NCI-H82 treated with DMSO at 0.1 percent for 48 hours (cell line): ENCODE measurements around the gene CDK14.

ENCODE experiments used
- DNase-seq: peaks from one replicate; lab custom pipeline; 2025; ENCODE audit not compliant: unreplicated experiment; lab: John Stamatoyannopoulos, UW

The CDK14 gene

DNA sequence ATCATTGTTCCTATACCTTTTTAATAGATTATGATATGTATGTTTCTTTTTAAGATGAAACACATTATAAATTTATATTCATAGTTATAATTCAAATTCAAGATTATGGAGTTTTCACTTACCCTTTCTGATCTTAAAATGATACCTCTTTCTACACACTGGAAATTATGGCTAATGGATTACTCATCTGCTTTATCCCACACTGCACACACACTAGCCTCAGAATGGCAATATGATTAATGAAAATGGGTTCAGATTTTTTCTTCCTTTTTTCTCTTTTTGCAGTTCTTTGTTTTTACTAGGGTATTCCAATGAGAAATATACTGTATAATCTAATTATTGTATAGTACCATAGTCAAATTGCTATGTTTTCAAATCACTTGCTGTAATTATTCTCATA is 585.8 kb downstream of the CDK14 start:
- no peak for DNase-seq

DNA sequence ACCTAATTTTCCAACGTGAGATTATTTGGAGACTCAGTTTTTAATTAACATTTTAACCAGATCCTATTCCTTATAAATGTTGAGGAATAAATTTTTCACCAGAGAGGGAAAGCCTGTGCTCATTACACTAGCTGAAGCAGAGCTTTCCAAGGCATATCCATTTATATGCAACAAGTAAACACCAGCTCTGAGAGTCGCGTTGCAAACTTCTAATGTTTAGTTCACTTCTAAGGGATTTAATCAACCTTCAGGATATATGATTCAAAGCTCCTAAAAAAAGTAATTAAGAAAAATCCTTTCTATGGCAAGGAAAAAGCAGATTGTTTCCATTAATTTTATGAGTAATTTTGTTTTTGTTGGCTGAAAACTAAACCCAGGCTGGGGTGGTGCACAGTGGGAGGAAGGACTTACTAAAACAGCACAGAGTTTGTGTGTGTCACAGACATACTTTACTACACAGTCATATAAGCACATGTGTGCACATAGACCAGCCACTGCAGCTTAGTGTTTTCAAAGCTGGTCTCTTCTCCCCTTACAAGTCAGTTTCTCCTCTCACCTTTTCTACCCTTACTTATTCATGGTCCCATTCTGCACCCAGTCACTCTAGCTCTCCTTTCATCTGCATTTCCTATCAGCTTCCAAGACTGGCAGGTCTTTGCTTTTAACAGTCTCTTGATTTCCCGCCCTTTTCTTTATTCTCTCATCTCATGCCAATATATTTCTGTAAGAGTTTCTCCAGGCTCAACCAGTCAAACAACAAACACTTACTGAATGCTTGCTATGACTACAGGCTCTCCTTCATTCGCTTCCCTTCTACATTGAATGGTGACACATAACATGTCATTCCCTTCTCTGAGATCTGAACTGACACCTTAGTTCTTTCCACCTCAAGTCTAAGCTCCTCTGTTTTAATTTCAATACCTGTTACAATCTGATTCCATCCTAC is 587.0 kb downstream of the CDK14 start:
- DNase-seq: no peak

DNA sequence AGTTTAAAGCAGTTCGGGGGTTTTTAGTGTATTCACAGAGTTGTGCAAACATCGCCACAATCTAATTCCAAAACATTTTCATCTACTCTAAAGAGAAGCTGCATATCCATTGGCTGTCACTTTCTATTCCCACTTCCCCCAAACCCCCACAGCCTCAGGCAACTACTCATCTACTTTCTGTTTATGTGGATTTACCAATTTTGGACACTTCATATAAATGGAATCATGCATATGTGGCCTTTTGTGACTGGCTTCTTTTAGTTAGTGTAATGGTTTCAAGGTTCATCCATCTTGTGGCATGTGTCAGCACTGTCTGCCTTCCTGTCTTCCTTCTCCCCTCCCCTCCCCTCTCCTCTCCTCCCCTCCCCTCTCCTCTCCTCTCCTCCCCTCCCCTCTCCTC is 589.6 kb downstream of the CDK14 start:
- no peak for DNase-seq

DNA sequence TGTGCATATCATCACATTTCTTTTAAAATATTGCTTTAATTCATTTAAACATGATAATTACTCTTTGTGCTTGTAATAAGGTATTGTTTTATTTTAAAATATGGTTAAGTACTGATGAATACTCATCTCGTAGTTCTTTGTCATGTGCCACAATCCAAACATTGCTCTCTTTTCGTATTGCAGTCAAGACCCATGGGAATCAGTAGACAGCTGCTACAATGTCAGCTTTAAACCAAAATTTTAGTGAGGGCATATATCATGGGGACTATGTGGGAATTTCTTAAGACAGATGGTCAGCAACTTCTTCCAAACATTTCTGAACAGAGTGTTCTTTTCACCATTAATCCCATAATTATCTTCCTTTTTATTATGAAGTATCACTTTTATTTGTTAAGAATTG is 590.9 kb downstream of the CDK14 start:
- DNase-seq: no peak

DNA sequence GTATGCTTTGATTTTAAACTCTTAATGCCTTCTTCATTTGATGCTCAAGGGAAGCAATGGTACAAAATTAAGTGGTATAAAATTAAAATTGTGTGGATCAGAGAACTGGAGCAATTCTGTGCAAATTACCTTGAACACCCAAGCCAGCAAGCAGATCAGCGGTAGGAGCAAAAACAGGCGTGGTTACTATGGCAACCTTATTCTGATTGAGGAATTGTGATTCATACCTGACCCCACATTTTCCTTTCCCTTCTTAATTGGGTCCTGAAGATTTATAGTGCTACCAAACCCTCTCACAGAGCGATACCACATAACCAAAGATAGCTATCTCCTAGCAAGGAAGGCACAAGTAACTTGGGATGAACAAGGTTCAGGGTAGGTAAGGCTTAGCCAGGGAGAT is 595.6 kb downstream of the CDK14 start:
- DNase-seq: no peak

DNA sequence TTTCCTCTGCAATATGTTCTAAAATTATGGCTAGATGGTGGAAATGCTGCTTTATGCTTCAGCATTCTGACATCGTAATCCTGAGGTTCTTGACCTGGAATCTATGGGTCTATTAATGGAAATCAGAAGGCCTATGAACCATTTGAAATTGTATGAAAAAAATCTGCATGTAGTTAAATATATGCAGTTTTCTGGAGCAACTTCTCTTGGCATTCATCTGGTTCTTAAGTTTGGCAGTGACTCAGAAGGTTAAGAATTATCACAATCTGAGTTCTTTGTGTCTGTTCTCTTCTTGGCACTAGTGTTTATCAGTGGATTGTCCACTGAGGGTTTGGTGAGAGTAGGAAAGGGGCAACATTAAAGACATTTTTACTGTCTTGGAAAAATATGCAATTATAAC is 597.0 kb downstream of the CDK14 start:
- DNase-seq: no peak

DNA sequence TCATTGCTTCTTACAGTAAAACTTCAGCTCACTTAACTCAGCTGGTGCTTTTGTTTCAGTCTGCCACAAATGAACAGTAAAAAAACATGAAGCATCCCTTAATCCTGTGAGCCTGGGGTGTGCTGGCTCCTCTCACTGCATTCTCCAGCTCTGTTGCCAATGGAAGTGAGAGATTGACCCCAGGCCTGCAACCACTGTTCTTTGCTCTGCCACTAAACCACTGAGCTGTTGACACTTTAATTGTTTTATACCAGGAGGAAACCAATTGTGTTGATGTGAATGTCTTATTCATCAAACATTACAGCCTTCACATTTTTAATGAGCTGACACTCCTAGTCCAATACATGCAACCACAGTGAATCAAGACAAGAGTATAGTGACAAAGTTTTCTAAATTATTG is 598.7 kb downstream of the CDK14 start:
- DNase-seq: no peak

DNA sequence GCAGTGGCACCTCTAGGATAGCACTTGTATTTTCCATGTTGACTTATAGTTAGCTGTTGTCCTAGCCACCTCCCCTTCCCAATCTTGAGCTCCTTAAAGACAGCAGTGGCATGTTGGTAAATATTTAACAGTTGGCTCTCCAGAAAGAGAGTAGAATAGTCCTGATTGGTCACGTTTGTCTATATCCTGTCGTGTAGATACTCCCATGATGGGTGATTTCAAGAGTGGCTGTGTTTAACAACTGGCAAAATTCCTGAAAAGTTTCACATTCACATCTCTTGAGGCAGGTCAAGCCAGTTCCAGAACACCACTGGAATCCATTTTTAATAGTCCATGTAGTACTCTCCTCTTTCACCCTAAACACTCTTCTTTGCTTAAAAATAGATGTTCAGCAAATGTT is 599.9 kb downstream of the CDK14 start:
- DNase-seq: no peak

- DNase-seq: no peak
These were observed 602.2 kb downstream of the CDK14 start for GRCh38 chr7:91198371-91198770.

DNA sequence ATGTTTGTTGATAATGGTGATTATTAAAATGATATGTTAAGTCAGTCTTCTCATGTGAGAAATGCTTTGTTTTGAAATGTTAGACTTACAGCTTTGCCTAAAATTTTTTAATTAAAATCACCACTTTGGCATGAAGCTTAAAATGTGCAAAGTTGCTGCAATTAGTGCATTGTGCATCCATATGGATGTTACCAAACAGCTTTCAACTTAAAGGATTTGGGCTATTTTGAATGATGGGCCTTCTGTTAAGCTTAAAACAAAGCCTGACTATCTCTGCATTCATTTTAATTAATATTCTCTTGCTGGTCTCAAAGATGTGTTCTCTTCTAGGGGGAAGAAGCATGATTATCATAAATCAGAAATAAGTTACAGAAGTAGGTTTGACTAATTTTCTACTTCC is 603.5 kb downstream of the CDK14 start:
- DNase-seq: no peak

DNA sequence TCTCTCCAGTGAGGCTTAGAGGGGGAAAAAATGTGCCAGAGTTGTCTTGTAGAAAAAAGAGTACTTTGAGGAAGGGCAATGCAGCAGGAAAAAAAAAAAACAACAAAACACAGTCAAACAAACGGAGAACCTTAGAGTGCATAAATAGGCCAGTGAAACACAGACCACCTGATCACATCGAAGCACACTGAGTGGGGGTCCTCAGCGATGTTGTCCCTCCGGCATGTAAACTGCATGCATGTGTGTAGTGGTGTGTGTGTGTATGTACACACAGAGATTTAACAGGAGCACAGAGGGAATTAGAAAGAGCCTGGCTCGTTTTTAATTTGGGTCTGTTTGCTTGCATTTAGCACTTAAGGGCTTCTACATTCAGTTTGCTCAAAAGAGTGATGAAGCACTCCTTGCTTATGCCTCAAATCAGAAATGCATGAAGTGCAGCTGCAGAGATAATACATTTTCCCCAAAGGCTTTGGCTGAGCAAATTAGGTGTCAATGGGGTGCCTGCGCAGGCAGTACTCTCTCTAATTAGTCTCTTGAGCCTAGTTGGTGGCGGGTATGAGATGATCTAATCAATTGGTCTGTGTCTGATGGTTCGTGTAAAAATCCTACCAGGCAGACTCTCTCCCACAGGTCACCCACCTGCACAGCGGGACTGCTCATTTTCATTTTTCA is 605.5 kb downstream of the CDK14 start:
- peak; percentile 28 for DNase-seq

- no peak for DNase-seq
These were observed 610.3 kb downstream of the CDK14 start for GRCh38 chr7:91206361-91206960.

DNA sequence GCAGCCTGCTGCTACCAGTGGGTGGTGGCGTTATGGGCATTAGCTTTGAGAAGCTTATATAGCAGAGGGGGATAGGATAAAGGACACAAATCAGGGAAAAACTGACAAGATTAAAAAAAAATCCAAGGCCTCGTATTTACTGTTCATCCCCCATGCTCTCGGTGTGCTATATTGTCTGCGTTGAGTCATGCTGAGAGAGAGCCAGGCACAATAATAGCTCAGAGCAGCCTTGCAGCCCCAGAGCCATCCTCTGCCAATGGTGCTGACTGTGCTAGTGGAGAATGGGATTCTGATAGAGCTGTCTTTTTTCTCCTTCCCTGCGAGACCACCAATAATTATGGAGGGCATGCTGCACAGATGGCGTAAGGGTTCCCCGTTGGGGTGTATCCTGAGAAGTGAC is 616.5 kb downstream of the CDK14 start:
- DNase-seq: no peak

GRCh38 chr7:91226411-91226810 is 630.3 kb downstream of the CDK14 start:
- no peak for DNase-seq

GRCh38 chr7:91228327-91228726 is 632.2 kb downstream of the CDK14 start:
- no peak for DNase-seq

DNA sequence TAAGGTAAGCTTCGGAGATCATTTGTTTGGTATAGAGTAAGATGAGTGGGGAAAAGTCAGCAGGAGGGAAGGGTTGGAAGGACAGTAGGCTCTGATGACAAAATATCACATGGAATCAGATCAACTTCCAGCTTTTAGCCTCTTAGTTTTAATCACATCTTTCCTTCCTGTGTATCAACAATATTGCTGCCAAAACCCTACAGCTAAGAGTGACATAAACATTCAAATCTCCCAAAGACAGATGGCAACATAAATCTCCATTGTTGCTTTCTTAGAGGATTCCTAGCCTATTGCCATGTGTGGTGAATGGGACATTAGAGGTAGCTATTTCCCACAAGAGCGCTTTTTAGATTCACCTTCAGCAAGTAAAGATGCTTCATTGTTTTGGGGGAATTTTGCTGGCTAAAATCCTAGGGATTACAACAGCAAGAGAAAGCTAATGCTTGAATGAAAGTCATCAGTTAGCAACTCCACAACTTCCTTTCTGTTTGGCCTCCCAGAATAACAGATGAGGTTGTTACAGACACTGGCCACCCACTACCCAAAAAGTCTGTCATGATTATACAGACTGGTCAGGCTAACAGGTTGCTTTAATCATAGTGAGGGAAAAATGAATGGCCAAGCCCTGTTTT is 632.9 kb downstream of the CDK14 start:
- peak; percentile 23 for DNase-seq

- no peak for DNase-seq
These were observed 634.0 kb downstream of the CDK14 start for GRCh38 chr7:91230100-91230499.

DNA sequence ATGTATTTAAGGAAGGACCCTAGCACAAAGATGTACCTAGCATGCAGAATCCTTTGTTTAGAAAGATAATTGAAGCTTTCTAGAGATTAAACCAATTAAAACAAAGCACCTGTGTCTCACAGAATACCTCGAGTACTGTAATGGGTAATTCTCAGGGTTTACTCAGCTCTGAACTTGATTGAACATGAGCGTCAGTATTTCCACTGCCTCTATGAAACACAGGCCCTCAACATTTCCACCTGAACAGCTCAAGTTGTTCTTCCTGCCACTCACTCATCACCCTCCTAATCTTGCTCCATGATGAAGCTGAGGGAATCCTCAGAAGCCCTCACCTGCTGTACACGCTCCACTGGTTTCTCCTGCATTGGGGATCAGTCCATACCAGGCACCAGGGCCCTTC is 634.4 kb downstream of the CDK14 start:
- no peak for DNase-seq

DNA sequence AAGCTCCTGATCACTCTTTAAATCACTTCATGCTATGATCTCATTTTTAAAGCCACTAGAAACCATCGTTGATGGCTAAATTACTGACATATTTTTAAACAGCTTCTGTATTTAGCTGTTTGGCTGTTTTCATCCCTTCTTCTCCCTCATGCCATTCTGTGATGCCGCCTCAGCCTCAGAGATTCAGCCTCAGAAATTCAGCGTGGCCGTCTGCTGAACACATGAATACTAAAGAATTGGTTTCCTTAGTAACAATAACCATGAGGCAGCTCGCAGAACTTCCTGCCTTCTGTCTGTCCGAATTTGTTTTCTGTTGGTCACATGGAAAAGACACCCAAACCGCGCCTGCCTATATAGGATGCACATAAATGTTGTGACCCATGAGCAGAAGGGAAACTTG is 637.1 kb downstream of the CDK14 start:
- DNase-seq: no peak

- DNase-seq: no peak
These were observed 639.2 kb downstream of the CDK14 start for GRCh38 chr7:91235211-91235832.

DNA sequence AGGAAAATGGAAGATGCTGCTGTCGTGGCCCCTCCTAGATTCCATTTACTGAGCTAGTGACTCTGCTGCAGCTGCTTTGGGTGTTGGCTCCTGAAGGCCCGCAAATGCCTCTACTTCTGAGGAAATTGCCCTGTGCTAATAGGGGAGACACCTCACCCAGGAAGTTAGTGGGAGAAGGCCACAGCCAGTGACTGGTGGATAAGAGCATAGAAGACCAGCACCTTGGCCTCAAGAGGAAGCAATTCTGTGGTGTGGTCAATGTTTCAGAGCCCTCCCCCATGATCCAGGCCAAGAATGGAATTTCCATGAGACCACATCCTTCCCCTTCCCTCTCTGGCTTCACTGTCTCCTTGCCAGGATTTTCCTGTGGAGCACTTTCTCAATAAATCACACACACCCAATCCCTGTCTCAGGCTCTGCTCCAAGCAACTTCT is 643.1 kb downstream of the CDK14 start:
- DNase-seq: no peak
